Neural cell (in vitro differentiated cells): ENCODE data around the gene RXRB. TPM values are rescaled to one million over a fixed set of nuclear protein-coding genes. Genes with fewer than 3 reads are reported as not detected.
"Not testable (repeated sequence)": the region's sequence is repeated elsewhere in the genome, so short reads cannot be mapped to it uniquely, and the experiment has no call there.

ENCODE experiments used
- H2AFZ ChIP-seq: fragments of 200-600, 300-800 bp; sonication (generic), shearing (Covaris generic); 2 replicates; pipeline ENCODE4 v1.6.0; 2014; ENCODE audit warnings: low read depth, mild to moderate bottlenecking, antibody characterized with exemption, low read length, moderate library complexity
- H3F3A ChIP-seq: fragments of 200-600 bp; shearing (Covaris generic); 2 replicates; pipeline ENCODE4 v1.6.1; 2016; ENCODE audit warnings: mild to moderate bottlenecking, moderate library complexity, mixed read lengths, antibody characterized with exemption, low read length; ENCODE audit not compliant: insufficient read depth, poor library complexity, severe bottlenecking
- H3K27ac ChIP-seq: fragments of 200-600, 300-800 bp; sonication (generic), shearing (Covaris generic); 2 replicates; pipeline ENCODE4 v1.5.1; 2014; ENCODE audit warnings: mild to moderate bottlenecking, low read length, moderate library complexity
- H3K27me3 ChIP-seq: fragments of 300-800, 200-600 bp; sonication (generic), shearing (Covaris generic); 2 replicates; pipeline ENCODE4 v1.6.0; 2014; ENCODE audit warnings: mild to moderate bottlenecking, low read depth, low read length, moderate library complexity; ENCODE audit not compliant: insufficient read depth
- H3K36me3 ChIP-seq: fragments of 300-800, 200-600 bp; sonication (generic), shearing (Covaris generic); 2 replicates; pipeline ENCODE4 v1.5.1; 2014; ENCODE audit warnings: mild to moderate bottlenecking, antibody characterized with exemption, low read length, moderate library complexity; ENCODE audit not compliant: insufficient read depth
- H3K4me2 ChIP-seq: fragments of 300-800, 200-600 bp; sonication (generic), shearing (Covaris generic); 2 replicates; pipeline ENCODE4 v1.6.0; 2014; ENCODE audit warnings: mild to moderate bottlenecking, low read length
- H3K4me3 ChIP-seq: fragments of 300-800, 200-600 bp; sonication (generic), shearing (Covaris generic); 2 replicates; pipeline ENCODE4 v1.5.1; 2014; ENCODE audit warnings: mild to moderate bottlenecking, low read length, moderate library complexity
- H3K79me2 ChIP-seq: fragments of 200-600 bp; shearing (Covaris generic); replicated peaks from 2 replicates; pipeline ENCODE4 v1.6.0; 2014; ENCODE audit warnings: mild to moderate bottlenecking, low read length, moderate library complexity; ENCODE audit not compliant: insufficient read depth
- H3K9ac ChIP-seq: fragments of 300-800, 200-600 bp; sonication (generic), shearing (Covaris generic); 2 replicates; pipeline ENCODE4 v1.6.1; 2016; ENCODE audit warnings: mild to moderate bottlenecking, low read length, mixed read lengths
- H3K9me2 ChIP-seq: fragments of 200-600 bp; shearing (Covaris generic); 2 replicates; pipeline ENCODE4 v1.6.1; 2016; ENCODE audit warnings: mild to moderate bottlenecking, low read length, mixed read lengths; ENCODE audit not compliant: insufficient read depth
- H3K9me3 ChIP-seq: fragments of 200-600, 300-800 bp; sonication (generic), shearing (Covaris generic); 2 replicates; pipeline ENCODE4 v1.6.1; 2016; ENCODE audit warnings: mild to moderate bottlenecking, mixed run types, low read length, moderate library complexity, mixed read lengths
- H4K20me1 ChIP-seq: fragments of 200-600 bp; shearing (Covaris generic); 2 replicates; pipeline ENCODE4 v1.6.1; 2016; ENCODE audit warnings: mild to moderate bottlenecking, mixed run types; ENCODE audit not compliant: insufficient read depth
- CTCF ChIP-seq: fragments of 450-650 bp; IDR thresholded peaks from 2 replicates; pipeline ENCODE4 v1.5.1; 2014; ENCODE audit warnings: antibody characterized with exemption, mild to moderate bottlenecking, moderate library complexity; ENCODE audit not compliant: poor library complexity, severe bottlenecking
- EP300 ChIP-seq: fragments of 450-650 bp; conservative IDR thresholded peaks from 2 replicates; pipeline ENCODE4 v1.6.1; 2014; ENCODE audit warnings: antibody characterized with exemption, mild to moderate bottlenecking, moderate library complexity; ENCODE audit not compliant: poor library complexity, severe bottlenecking
- EZH2 ChIP-seq: fragments of 200-600, 300-800 bp; shearing (Covaris generic), sonication (generic); IDR thresholded peaks from 2 replicates; pipeline ENCODE4 v1.6.1; 2014; ENCODE audit warnings: antibody characterized with exemption, low read length, borderline replicate concordance, mild to moderate bottlenecking; ENCODE audit not compliant: insufficient read depth, poor library complexity, severe bottlenecking
- MXI1 ChIP-seq: fragments of 450-650 bp; conservative IDR thresholded peaks from 2 replicates; pipeline ENCODE4 v1.6.1; 2014; ENCODE audit warnings: antibody characterized with exemption, mild to moderate bottlenecking; ENCODE audit not compliant: poor library complexity, severe bottlenecking
- POLR2AphosphoS5 ChIP-seq: IDR thresholded peaks from 2 replicates; pipeline ENCODE4 v1.6.1; 2012
- RAD21 ChIP-seq: fragments of 450-650 bp; conservative IDR thresholded peaks from 2 replicates; pipeline ENCODE4 v1.6.1; 2014; ENCODE audit warnings: antibody characterized with exemption, mild to moderate bottlenecking, moderate library complexity
- REST ChIP-seq: IDR thresholded peaks from 2 replicates; pipeline ENCODE4 v1.6.1; 2012; ENCODE audit warnings: borderline replicate concordance
- TAF1 ChIP-seq: IDR thresholded peaks from 2 replicates; pipeline ENCODE4 v1.6.1; 2012; ENCODE audit warnings: low read depth
- polyA plus RNA-seq: library from polyadenylated mRNA; depleted of rRNA; stranded (reverse); fragments of >200 nt; gene quantifications from 2 replicates; pipeline ENCODE4 v1.2.3, GENCODE V29; 2014

RXRB gene
- polyA plus RNA-seq, 1 donor from 2014 or later = 60.7 TPM

- H3K27me3 ChIP-seq = no peaks in the 10 kb centered on the region
- no peak overlapping the region for H3K27ac ChIP-seq
- H3K4me2 ChIP-seq = no peak overlapping the region
- H3K9ac ChIP-seq = no peak overlapping the region
- H3K9me2 ChIP-seq = no peaks in the 10 kb centered on the region
- no peak overlapping the region for H2AFZ ChIP-seq
- no peak overlapping the region for H3K4me3 ChIP-seq
- no peaks in the 10 kb centered on the region for H3K9me3 ChIP-seq
- H3F3A ChIP-seq = no peaks in the 10 kb centered on the region
- H3K36me3 ChIP-seq = no peaks in the 10 kb centered on the region
- H4K20me1 ChIP-seq = no peaks in the 10 kb centered on the region
- H3K79me2 ChIP-seq = no peaks in the 10 kb centered on the region
- TF ChIP-seq TAF1 (no peak), REST (no peak), MXI1 (no peak), RAD21 (no peak), EZH2 (no peak), POLR2AphosphoS5 (no peak)
These were observed 34.8 kb upstream of the RXRB start for GRCh38 chr6:33235221-33235634.

- not testable (repeated sequence) for H3K27ac ChIP-seq, H3K9me2 ChIP-seq, H3K9me3 ChIP-seq, H3K9ac ChIP-seq, H2AFZ ChIP-seq, H3K27me3 ChIP-seq, H3K79me2 ChIP-seq, H4K20me1 ChIP-seq, H3K4me2 ChIP-seq, H3F3A ChIP-seq, H3K4me3 ChIP-seq, H3K36me3 ChIP-seq
These were observed 26.1 kb upstream of the RXRB start for GRCh38 chr6:33226503-33227120.

GRCh38 chr6:33217681-33218080, 17.2 kb upstream of the RXRB start:
- H3K36me3 ChIP-seq = no peaks in the 10 kb centered on the region
- TF ChIP-seq RAD21 (no peak), EZH2 (no peak), CTCF (no peak), EP300 (no peak)
- H4K20me1 ChIP-seq = no peaks in the 10 kb centered on the region
- no peak overlapping the region for H3K9ac ChIP-seq
- no peaks in the 10 kb centered on the region for H3K9me2 ChIP-seq
- H3F3A ChIP-seq = no peaks in the 10 kb centered on the region
- no peak overlapping the region for H3K27ac ChIP-seq
- no peak overlapping the region for H3K4me2 ChIP-seq
- no peak overlapping the region for H2AFZ ChIP-seq
- H3K4me3 ChIP-seq = no peak overlapping the region
- H3K79me2 ChIP-seq = no peaks in the 10 kb centered on the region
- no peaks in the 10 kb centered on the region for H3K9me3 ChIP-seq
- H3K27me3 ChIP-seq = peaks cover 5% of the 10 kb centered on the region
